Measurements from ENCODE around the gene ST3GAL2. TPM values are rescaled to one million over a fixed set of nuclear protein-coding genes. Genes with fewer than 3 reads are reported as not detected.

Gene ST3GAL2
- polyA plus RNA-seq, 2 donors: 1.6 to 1.7 TPM

GRCh38 chr16:70331588-70332358 lies 107.1 kb downstream of the ST3GAL2 start:
- Histone ChIP-seq H3K4me3 (ENCODE audit: low read depth in 1 of 2, low read length in 2 of 2) (no peak overlapping the region), H3K36me3 (ENCODE audit: control insufficient read depth in 2 of 2, insufficient read depth in 2 of 2, low read length in 1 of 2) (peaks cover 12 to 18% of the 10 kb centered on the region in 2 donors), H3K9me3 (ENCODE audit: control insufficient read depth in 2 of 2, insufficient read depth in 1 of 2, low read depth in 1 of 2, low read length in 1 of 2) (no peaks in the 10 kb centered on the region), H3K27me3 (ENCODE audit: control insufficient read depth in 1 of 2, insufficient read depth in 2 of 2, low read length in 2 of 2) (no peaks in the 10 kb centered on the region), H3K4me1 (ENCODE audit: control insufficient read depth in 2 of 2, insufficient read depth in 2 of 2, low read length in 1 of 2) (no peaks in the 10 kb centered on the region), H3K27ac (ENCODE audit: low read depth in 2 of 2, low read length in 1 of 2) (no peak overlapping the region)
- WGBS, 2 donors: 60 to 65% methylated on average over 9 of the region's 9 CpGs

GRCh38 chr16:70331091-70331490 lies 107.8 kb downstream of the ST3GAL2 start:
- no peaks in the 10 kb centered on the region for H3K9me3 ChIP-seq (ENCODE audit: control insufficient read depth in 2 of 2, insufficient read depth in 1 of 2, low read depth in 1 of 2, low read length in 1 of 2)
- H3K36me3 ChIP-seq (ENCODE audit: control insufficient read depth in 2 of 2, insufficient read depth in 2 of 2, low read length in 1 of 2): peaks cover 12 to 18% of the 10 kb centered on the region in 2 donors
- WGBS, 2 donors: 93 to 94% methylated on average over 1 of the region's 1 CpG
- no peaks in the 10 kb centered on the region for H3K4me1 ChIP-seq (ENCODE audit: control insufficient read depth in 2 of 2, insufficient read depth in 2 of 2, low read length in 1 of 2)
- H3K4me3 ChIP-seq (ENCODE audit: low read depth in 1 of 2, low read length in 2 of 2): no peak overlapping the region
- no peaks in the 10 kb centered on the region for H3K27me3 ChIP-seq (ENCODE audit: control insufficient read depth in 1 of 2, insufficient read depth in 2 of 2, low read length in 2 of 2)
- H3K27ac ChIP-seq (ENCODE audit: low read depth in 2 of 2, low read length in 1 of 2): no peak overlapping the region

Other genes starting within 250 kb of the ST3GAL2 start
- 1 to 10 TPM; 6.9 to 7.0 TPM for gene EXOSC6, start 187.2 kb downstream of the ST3GAL2 start, polyA plus RNA-seq
- 10 to 100 TPM; 12.9 to 27.8 TPM for gene AARS1, start 149.6 kb downstream of the ST3GAL2 start, polyA plus RNA-seq
- 10 to 100 TPM; 14.8 to 18.2 TPM for gene DDX19B, start 139.9 kb downstream of the ST3GAL2 start, polyA plus RNA-seq
- 10 to 100 TPM in 1 of 2 donors, 1 to 10 TPM in 1; 9.7 to 21.5 TPM for gene DDX19A, start 92.2 kb downstream of the ST3GAL2 start, polyA plus RNA-seq
- 10 to 100 TPM in 1 of 2 donors, 1 to 10 TPM in 1; 7.6 to 11.3 TPM for gene FCSK, start 15.5 kb upstream of the ST3GAL2 start, polyA plus RNA-seq
- gene COG4, start 84.5 kb upstream of the ST3GAL2 start, polyA plus RNA-seq: 10 to 100 TPM; 41.8 to 42.7 TPM
- gene SF3B3, start 84.7 kb upstream of the ST3GAL2 start, polyA plus RNA-seq: 100 to 1,000 TPM; 114 to 129 TPM
- 10 to 100 TPM; 22.9 to 32.7 TPM for gene IL34, start 207.5 kb upstream of the ST3GAL2 start, polyA plus RNA-seq
- gene MTSS2, start 247.0 kb upstream of the ST3GAL2 start, polyA plus RNA-seq: 10 to 100 TPM; 27.4 to 62.9 TPM

Data from esophagus (tissue), 2 donors.